Astrocyte of the spinal cord (primary cell): ENCODE results near the gene SLC49A3.
"Not testable (repeated sequence)": the region's sequence is repeated elsewhere in the genome, so short reads cannot be mapped to it uniquely, and the experiment has no call there.

Source experiments
- DNase-seq: peaks from one replicate; pipeline ENCODE4 v3.0.0; 2011; ENCODE audit warnings: low read depth, low spot score
- H3K4me3 ChIP-seq: 2 replicates; pipeline ENCODE4 v1.5.1; 2011; ENCODE audit warnings: low read depth, mild to moderate bottlenecking, low read length, moderate library complexity
- in situ Hi-C: cut with HindIII; loops from 2 replicates; pipeline ENCODE4 v1.10.0; 2017; ENCODE audit warnings: low sequenced_read_pairs
- TF ChIP-seq, protein P1 (sequence below): IDR thresholded peaks from 2 replicates; pipeline ENCODE4 v1.5.1; 2012; ENCODE audit warnings: low read depth, mild to moderate bottlenecking, low read length, inconsistent platforms

The SLC49A3 gene

DNA sequence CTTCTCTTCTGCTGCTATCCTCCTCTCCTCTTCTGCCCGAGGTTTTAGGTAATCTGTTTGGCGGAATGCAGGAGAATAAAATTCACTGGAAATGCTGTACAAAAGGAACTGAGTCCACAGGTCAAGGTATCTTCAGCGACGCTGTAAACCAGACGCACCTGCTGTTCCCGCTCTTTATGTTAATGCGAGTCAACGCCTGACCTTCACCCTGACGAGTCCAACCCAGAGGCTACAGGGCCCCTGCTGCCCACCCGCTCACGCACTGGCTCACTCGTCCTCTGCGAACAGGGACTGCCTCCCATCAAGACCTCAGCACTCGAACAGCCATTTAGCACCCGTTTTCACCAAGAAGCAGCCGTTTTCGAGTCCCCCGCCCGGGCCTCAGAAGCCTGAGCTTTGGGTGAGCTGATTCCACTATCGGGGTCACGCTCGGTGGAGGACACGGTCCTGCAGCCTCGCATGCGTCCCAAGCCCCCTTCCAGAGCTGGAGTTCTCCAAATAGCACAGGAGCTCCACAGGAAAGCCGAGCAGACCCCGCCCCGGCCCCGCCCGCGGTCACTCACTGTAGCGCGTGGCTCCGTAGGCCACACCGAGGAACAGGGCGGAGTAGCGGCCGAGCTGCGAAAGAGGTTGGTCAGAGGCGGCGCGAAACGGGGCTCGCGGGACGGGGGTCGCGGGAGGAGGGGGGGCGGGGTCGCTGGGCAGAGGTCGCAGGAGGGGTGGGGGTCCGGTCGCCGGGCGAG lies 15.4 kb downstream of the SLC49A3 start:
- TF ChIP-seq, protein P1, sequence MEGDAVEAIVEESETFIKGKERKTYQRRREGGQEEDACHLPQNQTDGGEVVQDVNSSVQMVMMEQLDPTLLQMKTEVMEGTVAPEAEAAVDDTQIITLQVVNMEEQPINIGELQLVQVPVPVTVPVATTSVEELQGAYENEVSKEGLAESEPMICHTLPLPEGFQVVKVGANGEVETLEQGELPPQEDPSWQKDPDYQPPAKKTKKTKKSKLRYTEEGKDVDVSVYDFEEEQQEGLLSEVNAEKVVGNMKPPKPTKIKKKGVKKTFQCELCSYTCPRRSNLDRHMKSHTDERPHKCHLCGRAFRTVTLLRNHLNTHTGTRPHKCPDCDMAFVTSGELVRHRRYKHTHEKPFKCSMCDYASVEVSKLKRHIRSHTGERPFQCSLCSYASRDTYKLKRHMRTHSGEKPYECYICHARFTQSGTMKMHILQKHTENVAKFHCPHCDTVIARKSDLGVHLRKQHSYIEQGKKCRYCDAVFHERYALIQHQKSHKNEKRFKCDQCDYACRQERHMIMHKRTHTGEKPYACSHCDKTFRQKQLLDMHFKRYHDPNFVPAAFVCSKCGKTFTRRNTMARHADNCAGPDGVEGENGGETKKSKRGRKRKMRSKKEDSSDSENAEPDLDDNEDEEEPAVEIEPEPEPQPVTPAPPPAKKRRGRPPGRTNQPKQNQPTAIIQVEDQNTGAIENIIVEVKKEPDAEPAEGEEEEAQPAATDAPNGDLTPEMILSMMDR: no peak
- DNase-seq: no peak
- peak overlapping the region; percentile 80 for H3K4me3 ChIP-seq
- in situ Hi-C loops: no loop called here

- TF ChIP-seq, protein P1: no peak
- H3K4me3 ChIP-seq: no peak overlapping the region
- in situ Hi-C loops: no loop called here
Measured at GRCh38 chr4:671769-672168, 17.2 kb downstream of the SLC49A3 start.

DNA sequence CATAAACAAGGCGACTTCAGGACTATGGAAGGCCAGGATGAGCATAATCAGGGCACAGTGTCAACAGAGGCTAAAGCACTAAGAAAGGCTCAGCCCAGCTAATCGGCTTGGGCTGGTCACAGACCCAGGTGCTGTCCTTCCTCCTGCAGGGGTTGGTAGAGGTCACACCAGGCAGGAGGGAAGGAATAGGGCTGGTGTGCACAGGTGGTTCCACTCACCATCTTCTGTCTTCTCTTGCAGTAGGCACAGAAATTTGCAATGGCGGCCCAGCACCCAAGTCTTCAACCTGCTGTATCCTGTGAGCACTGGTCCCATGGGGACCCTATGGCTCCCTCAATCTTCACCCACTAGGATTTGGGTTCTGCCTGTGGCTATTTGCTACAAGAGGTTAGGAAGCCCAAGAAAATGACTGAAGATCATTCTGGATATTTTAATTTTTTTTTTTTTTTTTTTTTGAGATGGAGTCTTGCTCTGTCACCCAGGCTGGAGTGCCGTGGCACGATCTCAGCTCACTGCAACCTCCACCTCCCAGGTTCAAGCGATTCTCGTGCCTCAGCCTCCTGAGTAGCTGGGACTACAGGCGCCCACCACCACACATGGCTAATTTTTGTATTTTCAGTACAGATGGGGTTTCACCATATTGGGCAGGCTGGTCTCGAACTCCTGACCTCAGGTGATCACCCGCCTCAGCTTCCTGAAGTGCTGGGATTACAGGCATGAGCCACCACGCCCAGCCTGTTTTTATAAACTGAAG lies 19.0 kb downstream of the SLC49A3 start:
- H3K4me3 ChIP-seq, in situ Hi-C loops, DNase-seq: not testable (repeated sequence)

More at GRCh38 chr4:671769-672168, 17.2 kb downstream of the SLC49A3 start:
- DNase-seq: no peak

GRCh38 chr4:668219-668618 lies 20.7 kb downstream of the SLC49A3 start:
- in situ Hi-C loops, DNase-seq, H3K4me3 ChIP-seq: not testable (repeated sequence)

GRCh38 chr4:667545-667925 lies 21.4 kb downstream of the SLC49A3 start:
- H3K4me3 ChIP-seq: no peak overlapping the region
- in situ Hi-C loops: no loop called here
- no peak for DNase-seq
- TF ChIP-seq, protein P1: no peak

DNA sequence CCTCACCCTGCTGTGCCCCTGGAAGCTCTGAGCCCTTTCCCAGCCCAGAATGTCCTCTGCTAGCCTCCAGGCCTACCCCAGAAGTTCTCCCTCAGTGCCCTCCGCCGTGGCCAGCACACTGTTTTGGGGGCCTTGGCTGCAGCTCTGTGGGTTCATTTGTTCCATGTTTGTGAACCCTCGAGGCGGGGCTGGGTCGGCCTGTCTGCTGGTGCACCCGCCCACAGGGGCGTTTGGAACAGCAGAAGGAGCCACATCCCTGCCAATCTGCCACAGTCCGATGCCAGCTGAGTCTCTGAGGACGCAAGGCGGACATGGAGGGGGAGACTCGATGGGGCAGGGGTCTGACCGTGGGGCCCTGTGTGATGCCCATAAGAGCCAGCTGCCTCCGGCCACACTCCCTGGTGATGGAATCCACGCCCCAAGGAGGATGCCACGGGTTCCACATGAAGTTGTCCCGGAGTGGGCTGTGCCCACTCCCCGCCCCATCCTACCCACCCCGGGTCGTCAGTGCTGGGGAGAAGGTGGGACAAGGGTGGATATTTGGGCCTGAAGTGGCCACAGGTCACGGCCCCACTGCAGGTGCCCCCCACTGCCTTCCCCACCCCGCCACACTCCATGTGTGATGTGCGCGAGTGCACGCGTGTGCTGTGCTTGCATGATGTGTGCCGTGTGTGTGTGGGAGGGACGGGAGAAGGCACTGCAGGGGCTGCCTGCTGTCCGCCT lies 22.0 kb downstream of the SLC49A3 start:
- H3K4me3 ChIP-seq: no peak overlapping the region
- in situ Hi-C loops: no loop called here
- no peak for DNase-seq
- TF ChIP-seq, protein P1: no peak

- DNase-seq: no peak
- TF ChIP-seq, protein P1: no peak
- H3K4me3 ChIP-seq: no peak overlapping the region
- in situ Hi-C loops: no loop called here
Measured at GRCh38 chr4:666436-666810, 22.5 kb downstream of the SLC49A3 start.
